Osteocyte (in vitro differentiated cells): ENCODE data around the gene HIKESHI. TPM values are rescaled to one million over a fixed set of nuclear protein-coding genes. Genes with fewer than 3 reads are reported as not detected.
"Not testable (repeated sequence)": the region's sequence is repeated elsewhere in the genome, so short reads cannot be mapped to it uniquely, and the experiment has no call there.

ENCODE experiments used
- DNase-seq: peaks from one replicate; pipeline ENCODE4 v3.0.0; 2021; ENCODE audit warnings: mixed read lengths; ENCODE audit not compliant: unreplicated experiment; ENCODE audit errors: extremely low spot score
- H3K27ac Mint-ChIP-seq: one replicate; pipeline ENCODE4 v1.8.0; 2021; ENCODE audit warnings: mild to moderate bottlenecking, mixed read lengths; ENCODE audit not compliant: unreplicated experiment
- H3K27me3 Mint-ChIP-seq: one replicate; pipeline ENCODE4 v1.8.0; 2021; ENCODE audit warnings: mixed read lengths; ENCODE audit not compliant: unreplicated experiment
- H3K36me3 Mint-ChIP-seq: one replicate; pipeline ENCODE4 v1.8.0; 2021; ENCODE audit warnings: mixed read lengths; ENCODE audit not compliant: unreplicated experiment
- H3K4me1 Mint-ChIP-seq: one replicate; pipeline ENCODE4 v1.8.0; 2021; ENCODE audit warnings: mixed read lengths; ENCODE audit not compliant: unreplicated experiment
- H3K4me3 Mint-ChIP-seq: one replicate; pipeline ENCODE4 v1.8.0; 2021; ENCODE audit warnings: mild to moderate bottlenecking, moderate library complexity, mixed read lengths; ENCODE audit not compliant: unreplicated experiment
- H3K9me3 Mint-ChIP-seq: one replicate; pipeline ENCODE4 v1.8.0; 2021; ENCODE audit warnings: mixed read lengths; ENCODE audit not compliant: unreplicated experiment
- CTCF ChIP-seq: fragments of 200-600 bp; sonication (generic); IDR thresholded peaks from 2 replicates; pipeline ENCODE4 v1.5.0; 2021; ENCODE audit warnings: antibody characterized with exemption, mild to moderate bottlenecking, moderate library complexity
- total RNA-seq: library from RNA; stranded (reverse); gene quantifications from 2 replicates; pipeline ENCODE4 v1.2.1, GENCODE V29; 2021

Gene HIKESHI
- total RNA-seq, 1 donor from 2014 or later = 38.8 TPM

DNA sequence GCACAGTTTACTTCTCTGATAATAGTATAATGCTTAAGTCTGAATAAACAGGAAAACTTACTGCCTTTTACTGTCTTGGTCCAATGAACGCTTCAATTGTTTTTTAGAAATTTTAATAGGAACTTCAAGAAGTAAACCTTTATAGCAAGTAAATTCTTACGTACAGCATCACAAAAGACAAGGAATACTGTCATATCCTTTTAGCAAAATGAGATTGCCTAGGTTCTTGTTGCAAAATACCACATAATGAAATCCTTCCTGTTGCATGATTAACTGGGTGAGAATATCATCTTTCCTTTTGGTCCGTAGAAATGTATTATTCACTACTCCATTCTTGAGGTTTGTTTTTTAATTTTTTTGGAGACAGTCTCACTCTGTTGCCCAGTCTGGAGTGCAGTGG lies 22.3 kb upstream of the HIKESHI start:
- Mint-ChIP-seq H3K27me3 (no peaks in the 10 kb centered on the region), H3K4me3 (no peak overlapping the region), H3K4me1 (no peaks in the 10 kb centered on the region), H3K36me3 (peaks cover 34% of the 10 kb centered on the region), H3K9me3 (no peaks in the 10 kb centered on the region), H3K27ac (no peak overlapping the region)
- DNase-seq = no peak
- TF ChIP-seq CTCF = no peak

- peaks cover 3% of the 10 kb centered on the region for H3K36me3 Mint-ChIP-seq
- H3K4me3 Mint-ChIP-seq = no peak overlapping the region
- no peaks in the 10 kb centered on the region for H3K27me3 Mint-ChIP-seq
- DNase-seq = no peak
- no peak for TF ChIP-seq CTCF
- no peaks in the 10 kb centered on the region for H3K4me1 Mint-ChIP-seq
- H3K9me3 Mint-ChIP-seq = no peaks in the 10 kb centered on the region
- no peak overlapping the region for H3K27ac Mint-ChIP-seq
Measured at GRCh38 chr11:86287468-86287796, 14.6 kb upstream of the HIKESHI start.

GRCh38 chr11:86288776-86289507 lies 13.1 kb upstream of the HIKESHI start:
- no peaks in the 10 kb centered on the region for H3K4me1 Mint-ChIP-seq
- H3K4me3 Mint-ChIP-seq = no peak overlapping the region
- no peak overlapping the region for H3K27ac Mint-ChIP-seq
- H3K27me3 Mint-ChIP-seq = no peaks in the 10 kb centered on the region
- no peak for TF ChIP-seq CTCF
- no peaks in the 10 kb centered on the region for H3K9me3 Mint-ChIP-seq
- DNase-seq = no peak
- H3K36me3 Mint-ChIP-seq = no peaks in the 10 kb centered on the region

DNA sequence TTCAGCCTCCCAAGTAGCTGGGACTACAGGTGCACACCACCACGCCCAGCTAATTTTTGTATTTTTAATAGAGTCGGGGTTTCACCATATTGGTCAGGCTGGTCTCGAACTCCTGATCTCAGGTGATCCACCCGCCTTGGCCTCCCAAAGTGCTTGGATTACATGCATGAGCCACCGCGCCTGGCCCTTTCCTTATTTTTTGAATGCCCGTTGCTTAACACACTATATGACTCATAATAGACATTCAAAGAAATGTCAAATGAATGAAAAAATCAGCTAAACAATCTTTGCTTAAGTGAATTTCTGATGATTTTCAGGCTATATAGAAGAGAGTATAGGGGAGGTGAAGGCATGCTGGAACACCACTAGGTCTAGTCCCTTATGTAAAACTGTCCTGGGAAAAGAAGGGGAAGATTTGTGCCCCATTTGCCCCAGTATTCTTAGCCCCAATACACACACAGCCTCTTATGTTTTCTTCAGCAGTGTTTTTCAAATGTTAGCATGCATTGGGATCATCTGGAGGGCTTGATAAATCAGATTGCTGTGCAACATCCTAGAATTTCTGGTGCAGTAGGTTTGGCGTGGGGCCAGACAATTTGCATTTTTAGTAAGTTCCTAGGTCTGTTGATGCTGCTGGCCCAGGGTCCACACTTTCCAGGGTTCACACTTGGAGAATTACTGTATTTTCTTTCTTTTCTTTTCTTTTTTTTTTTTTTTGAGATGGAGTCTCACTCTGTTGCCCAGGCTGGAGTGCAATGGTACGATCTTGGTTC lies 12.3 kb upstream of the HIKESHI start:
- not testable (repeated sequence) for DNase-seq, H3K4me3 Mint-ChIP-seq, H3K4me1 Mint-ChIP-seq, H3K27ac Mint-ChIP-seq, H3K27me3 Mint-ChIP-seq, H3K9me3 Mint-ChIP-seq, H3K36me3 Mint-ChIP-seq

DNA sequence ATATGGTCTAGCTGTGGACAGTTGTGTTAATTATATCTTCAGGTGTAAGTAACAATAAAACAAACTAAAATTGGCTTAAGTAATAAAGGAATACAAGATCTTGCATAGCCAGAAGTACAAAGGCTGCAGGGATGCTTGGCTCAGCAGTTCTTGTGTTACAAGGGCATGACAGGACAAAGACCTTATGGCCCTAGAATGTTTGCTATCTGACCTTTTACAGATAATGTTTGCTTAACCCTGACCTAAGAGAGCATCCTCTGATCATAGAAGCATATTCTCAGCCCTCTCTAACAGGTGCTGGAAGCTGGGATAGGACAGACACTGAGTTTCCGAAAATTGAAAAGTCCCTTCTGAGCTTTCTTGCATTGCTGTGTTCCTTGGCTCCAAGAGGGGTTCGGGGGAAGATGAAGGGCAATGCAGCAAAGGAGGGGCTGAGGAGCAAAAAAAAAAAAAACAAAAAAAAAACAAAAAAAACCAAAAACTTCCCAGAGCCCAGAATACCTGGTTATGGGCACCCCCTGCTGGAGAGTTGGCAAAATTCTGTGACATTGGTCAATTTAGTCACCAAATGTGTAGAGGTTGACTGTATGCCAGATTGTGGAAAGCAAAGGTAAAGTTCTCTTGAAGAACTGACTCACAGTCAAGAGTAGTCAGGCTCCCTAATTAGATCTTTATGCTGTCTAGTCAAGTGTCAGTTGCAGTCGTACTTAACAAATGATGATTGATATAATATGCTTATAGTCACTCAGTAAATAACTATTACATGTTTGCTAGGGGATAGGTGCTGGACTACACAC lies 10.4 kb upstream of the HIKESHI start:
- Mint-ChIP-seq H3K9me3 (no peaks in the 10 kb centered on the region), H3K4me1 (no peaks in the 10 kb centered on the region), H3K4me3 (no peak overlapping the region), H3K36me3 (no peaks in the 10 kb centered on the region), H3K27ac (no peak overlapping the region), H3K27me3 (peaks cover 7% of the 10 kb centered on the region)
- TF ChIP-seq CTCF = peak; percentile 82
- no peak for DNase-seq
